Upper lobe of right lung (tissue), 1 donor: ENCODE results near the gene SPHKAP. TPM values are rescaled to one million over a fixed set of nuclear protein-coding genes. Genes with fewer than 3 reads are reported as not detected.
"Not testable (repeated sequence)": the region's sequence is repeated elsewhere in the genome, so short reads cannot be mapped to it uniquely, and the experiment has no call there.

Experiments used
- ATAC-seq: fragments of 200-7000 bp; cut with Tn5 transposase; one replicate; pipeline ENCODE4 v1.9.1; 2020; ENCODE audit warnings: mild to moderate bottlenecking, moderate library complexity
- DNase-seq: peaks from one replicate; pipeline ENCODE4 v3.0.0-alpha.2; 2020
- H3K27ac ChIP-seq: fragments of 200-600 bp; one replicate; pipeline ENCODE4 v1.8.0; 2022
- H3K27me3 ChIP-seq: fragments of 200-600 bp; one replicate; pipeline ENCODE4 v1.8.0; 2022; ENCODE audit warnings: mild to moderate bottlenecking
- H3K36me3 ChIP-seq: fragments of 200-600 bp; one replicate; pipeline ENCODE4 v1.8.0; 2022
- H3K4me1 ChIP-seq: fragments of 200-600 bp; one replicate; pipeline ENCODE4 v1.8.0; 2022
- H3K4me3 ChIP-seq: fragments of 200-600 bp; one replicate; pipeline ENCODE4 v1.8.0; 2022; ENCODE audit warnings: mild to moderate bottlenecking
- H3K9me3 ChIP-seq: fragments of 200-600 bp; one replicate; pipeline ENCODE4 v1.8.0; 2022
- CTCF ChIP-seq: fragments of 200-600 bp; IDR thresholded peaks from one replicate; pipeline ENCODE4 v1.8.0; 2022; ENCODE audit warnings: antibody characterized with exemption
- intact Hi-C: fragments of 100-400 bp; cut with DNase I; formaldehyde crosslinking; loops from one replicate; pipeline ENCODE4 v1.11.0; 2022
- long read RNA-seq: library from polyadenylated mRNA; unstranded; transcript quantifications from one replicate; pipeline ENCODE4 v2.0.0, GENCODE V29; 2021
- total RNA-seq: library from RNA; stranded (reverse); fragmentation: NEBNext Ultra II Directional; extraction: Animal tissue kit (Norgen Biotek cat#: 25700); gene quantifications from one replicate; pipeline ENCODE4 v1.2.1, GENCODE V29; 2021
- donor health status: DM: no; HTN: yes; CAD: no; lungs with severe emphysema.

The SPHKAP gene
- 0.35 TPM for total RNA-seq
- long read RNA-seq: 0 reads

GRCh38 chr2:228181098-228182019, at the start of gene SPHKAP:
Gene SPHKAP, minus strand, starts transcription at chr2:228181687. Its CDS starts 89 bp downstream, at chr2:228181598.
- Histone ChIP-seq H3K4me3 (no peak within 1 kb of the TSS), H3K4me1 (no peaks in the 10 kb centered on the region), H3K27me3 (peaks cover 20% of the 10 kb centered on the region), H3K9me3 (no peaks in the 10 kb centered on the region), H3K27ac (no peak within 1 kb of the TSS), H3K36me3 (no peaks in the 10 kb centered on the region)
- DNase-seq: no peak
- peak; percentile 41 for ATAC-seq
- TF ChIP-seq CTCF: no peak
- intact Hi-C loops: no loop called here

- Histone ChIP-seq H3K27ac (no peak overlapping the region), H3K36me3 (no peaks in the 10 kb centered on the region), H3K27me3 (no peaks in the 10 kb centered on the region), H3K9me3 (no peaks in the 10 kb centered on the region), H3K4me1 (no peaks in the 10 kb centered on the region), H3K4me3 (no peak overlapping the region)
- intact Hi-C loops: no loop called here
- TF ChIP-seq CTCF: no peak
- ATAC-seq (no peak), DNase-seq (no peak)
These were observed 46.0 kb upstream of the SPHKAP start for GRCh38 chr2:228227466-228227865.

- Histone ChIP-seq H3K27ac (no peak overlapping the region), H3K4me3 (no peak overlapping the region), H3K36me3 (no peaks in the 10 kb centered on the region), H3K9me3 (no peaks in the 10 kb centered on the region), H3K4me1 (no peaks in the 10 kb centered on the region), H3K27me3 (no peaks in the 10 kb centered on the region)
- TF ChIP-seq CTCF: no peak
- DNase-seq (no peak), ATAC-seq (no peak)
- intact Hi-C loops: no loop called here
These were observed 42.9 kb upstream of the SPHKAP start for GRCh38 chr2:228224410-228224809.

GRCh38 chr2:228218593-228218992, 37.1 kb upstream of the SPHKAP start:
- ATAC-seq, H3K27ac ChIP-seq, H3K9me3 ChIP-seq, H3K4me3 ChIP-seq, H3K27me3 ChIP-seq, DNase-seq, intact Hi-C loops, H3K36me3 ChIP-seq, H3K4me1 ChIP-seq: not testable (repeated sequence)

GRCh38 chr2:228197504-228197903, 16.0 kb upstream of the SPHKAP start:
- ATAC-seq: no peak
- Histone ChIP-seq H3K36me3 (no peaks in the 10 kb centered on the region), H3K4me1 (no peaks in the 10 kb centered on the region), H3K27ac (no peak overlapping the region), H3K27me3 (no peaks in the 10 kb centered on the region), H3K4me3 (no peak overlapping the region), H3K9me3 (no peaks in the 10 kb centered on the region)
- TF ChIP-seq CTCF: no peak
- no peak for DNase-seq
- intact Hi-C loops: no loop called here
